ENCODE measurements around the gene NACC2. TPM values are rescaled to one million over a fixed set of nuclear protein-coding genes. Genes with fewer than 3 reads are reported as not detected.

NACC2 gene
- polyA plus RNA-seq, 1 of the 3 experiments (the other 2 are of a cell fraction) = 22.1 TPM

- ChIA-PET CTCF (no interaction called here), POLR2A (no interaction called here)
- H3K9me2 ChIP-seq = no peaks in the 10 kb centered on the region
- no peaks in the 10 kb centered on the region for H3K27me3 ChIP-seq (ENCODE audit: insufficient read depth)
- H3K4me3 ChIP-seq (ENCODE audit: low read depth in 2 of 2, low read length in 1 of 2) = no peak overlapping the region
- no peak overlapping the region for H3K9ac ChIP-seq
- WGBS (ENCODE audit: low lambda C conversion rate) = 92% methylated on average over 5 of the region's 21 CpGs
- no peak overlapping the region for H3K27ac ChIP-seq (ENCODE audit: low read depth in 2 of 2, low read length in 1 of 2)
- no peaks in the 10 kb centered on the region for H4K20me1 ChIP-seq (ENCODE audit: insufficient read depth)
- TF ChIP-seq TEAD4 (IDR thresholded peaks at IDR 0.05; ENCODE audit: borderline replicate concordance, insufficient read depth) (no peak), FOSL2 (IDR thresholded peaks at IDR 0.05; ENCODE audit: borderline replicate concordance, low read depth) (no peak), ELF1 (IDR thresholded peaks at IDR 0.05) (no peak), JUND (IDR thresholded peaks at IDR 0.05) (no peak), RCOR1 (IDR thresholded peaks at IDR 0.05; ENCODE audit: low read length) (no peak), MXI1 (IDR thresholded peaks at IDR 0.05; ENCODE audit: low read depth, low read length) (no peak), REST (IDR thresholded peaks at IDR 0.05; ENCODE audit: low read depth, low read length) (no peak), TCF12 (IDR thresholded peaks at IDR 0.05) (no peak), NFIC (IDR thresholded peaks at IDR 0.05; ENCODE audit: borderline replicate concordance) (no peak), RAD21 (IDR thresholded peaks at IDR 0.05; ENCODE audit: low read length) (no peak), POLR2AphosphoS5 (IDR thresholded peaks at IDR 0.05; ENCODE audit: low read depth, low read length) (no peak), MAX (IDR thresholded peaks at IDR 0.05; ENCODE audit: low read depth) (no peak), SIN3A (IDR thresholded peaks at IDR 0.05; ENCODE audit: borderline replicate concordance, low read depth, low read length) (no peak), RFX5 (IDR thresholded peaks at IDR 0.05; ENCODE audit: low read length) (no peak), ZBTB33 (IDR thresholded peaks at IDR 0.05; ENCODE audit: borderline replicate concordance, low read depth) (no peak), EP300 (IDR thresholded peaks at IDR 0.05; ENCODE audit: borderline replicate concordance in 1 of 2, low read depth in 1 of 2, low read length in 1 of 2) (no peak), USF2 (IDR thresholded peaks at IDR 0.05; ENCODE audit: borderline replicate concordance, low read depth, low read length) (no peak)
- H3F3A ChIP-seq (replicated peaks; ENCODE audit: insufficient read depth) = peaks cover 9% of the 10 kb centered on the region
- no peak overlapping the region for H3K4me2 ChIP-seq
- no peaks in the 10 kb centered on the region for H3K79me2 ChIP-seq (ENCODE audit: insufficient read depth)
- no peak overlapping the region for H2AFZ ChIP-seq (ENCODE audit: low read depth)
- DNase-seq = no peak
- H3K36me3 ChIP-seq (replicated peaks in 1 of 2; ENCODE audit: control insufficient read depth in 1 of 2, insufficient read depth in 2 of 2, low read length in 1 of 2) = no peaks in the 10 kb centered on the region
- H3K4me1 ChIP-seq (ENCODE audit: control insufficient read depth in 1 of 2, insufficient read depth in 2 of 2, low read depth in 1 of 2, low read length in 1 of 2) = peaks cover 16 to 52% of the 10 kb centered on the region in 2 experiments; a peak in 3 of 4 replicates
- no peaks in the 10 kb centered on the region for H3K9me3 ChIP-seq
These were observed 99.3 kb downstream of the NACC2 start for GRCh38 chr9:135995816-135996215.
